GM18951 (cell line): ENCODE data around the gene PLXDC1.

Experiments
- POLR2A ChIP-seq: IDR thresholded peaks from 4 replicates; pipeline ENCODE4 v1.6.1; 2011; ENCODE audit warnings: mild to moderate bottlenecking; ENCODE audit not compliant: insufficient read length, insufficient read depth; ENCODE audit errors: extremely low read depth
- in situ Hi-C: fragments of 300-500 bp; cut with MboI; formaldehyde crosslinking; loops from one replicate; pipeline ENCODE4 v1.12.0; 2022; ENCODE audit warnings: low sequenced_read_pairs, mixed read lengths, inconsistent platforms; ENCODE audit not compliant: unreplicated experiment

PLXDC1 gene

GRCh38 chr17:39118674-39119419 is 32.6 kb downstream of the PLXDC1 start:
- in situ Hi-C loops = no loop called here
- TF ChIP-seq POLR2A = no peak

DNA sequence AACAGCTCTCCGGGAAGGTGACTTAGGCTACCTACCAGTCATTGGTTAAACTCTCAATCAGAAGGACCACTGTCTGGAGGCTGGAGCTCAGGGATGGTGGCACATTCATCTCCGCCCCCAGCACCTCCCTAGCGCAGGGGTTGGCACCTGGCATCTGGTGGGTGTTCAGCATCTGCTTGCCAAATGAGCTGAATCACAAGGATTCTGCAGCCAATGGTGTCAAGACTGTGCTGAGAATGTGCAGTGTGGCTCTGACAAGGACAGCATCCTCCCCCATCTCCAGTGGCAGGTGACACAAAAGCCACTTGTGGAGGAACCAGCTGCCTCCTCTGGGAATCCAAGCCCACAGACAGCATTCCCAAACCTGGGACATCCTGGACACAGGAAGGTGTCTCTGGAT is 35.2 kb downstream of the PLXDC1 start:
- TF ChIP-seq POLR2A = no peak
- in situ Hi-C loops = no loop called here

DNA sequence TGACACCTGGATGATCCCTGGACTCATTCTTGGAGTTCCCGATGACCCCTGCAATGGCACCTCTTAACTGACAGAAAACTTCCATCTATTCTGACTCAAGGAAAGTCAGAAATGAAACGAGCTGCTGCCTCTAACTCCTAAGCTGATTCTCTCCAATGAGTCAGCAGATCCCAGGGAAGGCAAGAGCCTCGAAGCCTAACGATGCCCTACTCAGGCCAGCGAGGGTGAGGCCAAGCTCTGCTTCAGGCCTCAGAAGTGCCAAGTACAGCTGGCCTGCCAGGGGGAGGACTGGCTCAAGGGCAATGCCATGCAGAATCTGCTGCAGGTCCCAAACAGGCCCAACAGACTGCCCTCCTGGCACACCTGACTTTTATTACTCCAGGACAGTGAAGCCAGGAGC is 36.3 kb downstream of the PLXDC1 start:
- TF ChIP-seq POLR2A = no peak
- in situ Hi-C loops = no loop called here

GRCh38 chr17:39114723-39115122 is 36.7 kb downstream of the PLXDC1 start:
- in situ Hi-C loops = no loop called here
- no peak for TF ChIP-seq POLR2A

GRCh38 chr17:39113871-39114270 is 37.6 kb downstream of the PLXDC1 start:
- in situ Hi-C loops = no loop called here
- TF ChIP-seq POLR2A = no peak

- in situ Hi-C loops = no loop called here
- no peak for TF ChIP-seq POLR2A
Observed at GRCh38 chr17:39110435-39111136, 40.9 kb downstream of the PLXDC1 start.

DNA sequence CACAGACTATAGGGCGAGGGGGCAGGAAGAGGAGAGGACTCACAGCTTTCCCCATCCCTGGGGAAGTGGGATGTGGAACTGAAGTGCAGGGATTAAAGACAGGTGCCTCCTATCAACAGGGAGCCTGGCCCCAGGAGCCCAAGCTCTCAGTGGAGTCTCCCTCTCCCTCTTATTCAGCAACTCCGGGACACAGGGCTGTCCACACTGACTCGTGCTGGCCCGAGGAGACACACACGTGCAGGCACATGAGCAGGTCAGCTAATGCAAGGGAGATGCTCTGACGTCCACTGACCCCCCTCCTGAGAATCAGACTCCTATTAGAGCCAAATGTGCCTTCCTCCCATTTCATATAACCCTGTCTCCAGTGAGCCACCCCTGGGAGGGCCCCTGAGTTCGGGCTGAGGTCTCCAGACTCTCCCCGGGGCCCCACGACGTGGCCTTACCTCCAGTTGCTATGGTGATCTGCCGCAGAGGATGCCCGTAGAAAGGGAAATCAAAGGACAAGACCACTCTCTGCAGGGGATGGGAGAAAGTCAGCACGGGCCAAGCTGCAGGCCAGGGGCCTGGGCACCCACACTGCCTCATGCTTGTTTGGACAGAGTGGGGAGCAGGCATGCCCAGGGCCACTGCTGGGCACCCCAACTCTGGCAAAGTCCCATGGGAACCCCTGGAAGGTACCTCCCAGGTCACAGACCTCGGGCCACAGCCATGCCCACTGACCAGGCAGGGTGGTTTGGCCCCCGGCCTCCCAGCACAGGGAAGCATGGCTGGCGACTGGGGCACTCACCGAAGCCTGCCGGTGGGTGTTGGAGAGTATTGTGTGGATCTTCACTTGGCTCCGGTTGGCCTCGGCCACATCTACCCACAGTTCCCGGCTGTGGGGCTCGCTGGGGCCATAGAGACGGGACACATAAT is 42.7 kb downstream of the PLXDC1 start:
- no peak for TF ChIP-seq POLR2A
- in situ Hi-C loops = no loop called here

GRCh38 chr17:39107973-39108372 is 43.5 kb downstream of the PLXDC1 start:
- TF ChIP-seq POLR2A = no peak
- in situ Hi-C loops = no loop called here

DNA sequence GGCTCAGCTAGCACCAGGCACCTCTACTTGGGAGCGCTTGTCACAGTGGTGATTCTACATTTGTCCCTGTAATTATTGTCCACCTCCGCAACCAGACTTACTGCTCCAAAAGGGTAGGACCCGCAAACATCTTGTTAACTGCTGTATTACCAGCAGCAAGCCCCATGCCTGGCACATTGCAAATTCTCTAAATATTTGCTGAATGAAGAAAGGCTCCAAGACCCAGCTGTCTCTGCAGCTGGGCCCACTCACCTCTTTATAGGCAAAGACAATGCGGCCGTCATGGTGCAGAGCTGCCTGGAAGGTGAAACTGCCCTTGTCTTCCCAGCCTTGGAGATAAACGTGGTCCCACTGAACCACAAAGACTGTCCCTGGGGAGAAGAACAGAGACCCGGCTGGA is 44.3 kb downstream of the PLXDC1 start:
- TF ChIP-seq POLR2A = no peak
- in situ Hi-C loops = no loop called here

- in situ Hi-C loops = no loop called here
- TF ChIP-seq POLR2A = no peak
Observed at GRCh38 chr17:39105705-39106104, 45.7 kb downstream of the PLXDC1 start.

DNA sequence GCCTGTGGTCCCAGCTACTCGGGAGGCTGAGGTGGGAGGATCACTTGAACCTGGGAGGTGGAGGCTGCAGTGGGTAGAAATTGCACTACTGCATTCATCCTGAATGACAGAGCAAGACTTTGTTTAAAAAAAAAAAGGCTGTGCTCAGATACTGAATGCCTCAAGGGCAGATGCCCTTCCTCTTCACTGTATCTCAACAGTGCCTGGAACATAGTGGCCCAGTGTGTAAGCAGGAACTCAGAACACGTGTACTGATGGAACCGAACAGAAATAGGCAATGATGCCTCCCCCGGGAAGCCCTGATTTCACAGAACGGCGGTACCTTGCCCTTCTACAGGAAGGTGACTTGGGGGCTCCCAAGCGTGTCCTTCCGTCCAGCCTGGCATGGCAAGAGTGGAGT is 46.8 kb downstream of the PLXDC1 start:
- in situ Hi-C loops = no loop called here
- TF ChIP-seq POLR2A = no peak

GRCh38 chr17:39104046-39104445 is 47.4 kb downstream of the PLXDC1 start:
- no peak for TF ChIP-seq POLR2A
- in situ Hi-C loops = no loop called here

- no peak for TF ChIP-seq POLR2A
- in situ Hi-C loops = no loop called here
Observed at GRCh38 chr17:39101091-39101490, 50.3 kb downstream of the PLXDC1 start.
